Fibroblast of lung (primary cell): ENCODE measurements around the gene RRP12. TPM values are rescaled to one million over a fixed set of nuclear protein-coding genes. Genes with fewer than 3 reads are reported as not detected.

Source experiments
- DNase-seq, 2 donors: peaks; one replicate each; pipeline versions ENCODE4 v3.0.0 to v3.0.0-alpha.2; 2010; ENCODE audit warnings: low read depth in 2 of 2
- H2AFZ ChIP-seq: 2 replicates; pipeline ENCODE4 v1.5.1; 2012; ENCODE audit warnings: low read length, control low read depth, inconsistent platforms
- H3K27ac ChIP-seq: 2 replicates; pipeline ENCODE4 v1.5.1; 2011; ENCODE audit warnings: low read length, control low read depth; ENCODE audit not compliant: insufficient read depth
- H3K27me3 ChIP-seq: 2 replicates; pipeline ENCODE4 v1.5.1; 2011; ENCODE audit warnings: mild to moderate bottlenecking, low read length; ENCODE audit not compliant: control insufficient read depth, insufficient read depth
- H3K36me3 ChIP-seq: 2 replicates; pipeline ENCODE4 v1.5.1; 2011; ENCODE audit warnings: low read length; ENCODE audit not compliant: control insufficient read depth, insufficient read depth
- H3K4me1 ChIP-seq: 2 replicates; pipeline ENCODE4 v1.5.1; 2011; ENCODE audit warnings: low read length; ENCODE audit not compliant: control insufficient read depth, insufficient read depth; ENCODE audit errors: extremely low read depth
- H3K4me2 ChIP-seq: 2 replicates; pipeline ENCODE4 v1.5.1; 2011; ENCODE audit warnings: low read length, control low read depth; ENCODE audit not compliant: insufficient read depth; ENCODE audit errors: extremely low read depth
- H3K4me3 ChIP-seq, 4 experiments: fragments of 200-600 bp in 1 of 4; sonication (generic) in 1 of 4; replicated peaks in 1 of 4; 2 replicates each; pipeline ENCODE4 v1.5.1; 2011 to 2016; ENCODE audit warnings: low read length in 4 of 4, low read depth in 3 of 4, mild to moderate bottlenecking in 3 of 4, control low read depth in 2 of 4, inconsistent platforms in 1 of 4, mixed read lengths in 1 of 4; ENCODE audit not compliant: insufficient read depth in 1 of 4; ENCODE audit errors: control extremely low read depth in 1 of 4
- H3K79me2 ChIP-seq: 2 replicates; pipeline ENCODE4 v1.5.1; 2012; ENCODE audit warnings: mild to moderate bottlenecking, low read length, inconsistent platforms; ENCODE audit not compliant: control insufficient read depth, insufficient read depth
- H3K9ac ChIP-seq: 2 replicates; pipeline ENCODE4 v1.5.1; 2011; ENCODE audit warnings: mild to moderate bottlenecking, low read length, control low read depth; ENCODE audit not compliant: insufficient read depth
- H3K9me3 ChIP-seq: 2 replicates; pipeline ENCODE4 v1.5.1; 2012; ENCODE audit warnings: low read depth, low read length; ENCODE audit not compliant: control insufficient read depth, insufficient read depth
- H4K20me1 ChIP-seq: 2 replicates; pipeline ENCODE4 v1.5.1; 2011; ENCODE audit warnings: low read length; ENCODE audit not compliant: control insufficient read depth, insufficient read depth; ENCODE audit errors: extremely low read depth
- CTCF ChIP-seq, 2 donors: IDR thresholded peaks in 1 of 2; conservative IDR thresholded peaks in 1 of 2; 1 replicate in 1 of 2; 2 replicates in 1 of 2; pipeline ENCODE4 v1.5.1; 2011 to 2012; ENCODE audit warnings: low read length in 2 of 2, control low read depth in 1 of 2, inconsistent platforms in 1 of 2, low read depth in 1 of 2, mild to moderate bottlenecking in 1 of 2
- EZH2 ChIP-seq: IDR thresholded peaks from 2 replicates; pipeline ENCODE4 v1.5.1; 2012; ENCODE audit warnings: low read length, control low read depth, mild to moderate bottlenecking; ENCODE audit errors: missing control alignments
- polyA plus RNA-seq, 2 donors: library from polyadenylated mRNA; depleted of rRNA in 1 of 2; stranded (reverse) in 1 of 2; unstranded in 1 of 2; fragments of >200 nt; gene quantifications; 2 replicates each; pipeline ENCODE4 v1.2.1, GENCODE V29; 2011 to 2012; ENCODE audit warnings: missing spikeins in 1 of 2
- total RNA-seq: library from RNA; depleted of rRNA; stranded (reverse); fragments of >200 nt; gene quantifications from 2 replicates; pipeline ENCODE4 v1.2.1, GENCODE V29; 2014

Gene RRP12
- total and polyA plus RNA-seq, 2 donors (not counting 1 experiment from before 2014, with no cell fraction given): 6.1 to 10.7 TPM

- Histone ChIP-seq H3K27ac (no peak overlapping the region), H3K36me3 (no peaks in the 10 kb centered on the region), H2AFZ (no peak overlapping the region), H3K79me2 (no peaks in the 10 kb centered on the region), H4K20me1 (no peaks in the 10 kb centered on the region), H3K9me3 (no peaks in the 10 kb centered on the region), H3K9ac (no peak overlapping the region), H3K4me3 (peak overlapping the region; percentile 35 to 73 (median 58)), H3K4me2 (peak overlapping the region; percentile 69), H3K4me1 (peaks cover 4% of the 10 kb centered on the region), H3K27me3 (no peaks in the 10 kb centered on the region)
- DNase-seq: no peak
- no peak for TF ChIP-seq CTCF (conservative IDR thresholded peaks at IDR 0.05 in 1 of 2, IDR thresholded peaks at IDR 0.05 in 1 of 2; ENCODE audit: low read depth in 1 of 2, low read length in 2 of 2)
These were observed 80.6 kb downstream of the RRP12 start for GRCh38 chr10:97320480-97321031.

GRCh38 chr10:97319671-97320479 lies 81.3 kb downstream of the RRP12 start:
- Histone ChIP-seq H3K27ac (peak overlapping the region; percentile 100), H4K20me1 (no peaks in the 10 kb centered on the region), H2AFZ (peak overlapping the region; percentile 64), H3K79me2 (no peaks in the 10 kb centered on the region), H3K9ac (peak overlapping the region; percentile 100), H3K4me3 (peak overlapping the region; percentile 35 to 73 (median 58)), H3K4me1 (peaks cover 4% of the 10 kb centered on the region), H3K4me2 (peak overlapping the region; percentile 69), H3K9me3 (no peaks in the 10 kb centered on the region), H3K36me3 (no peaks in the 10 kb centered on the region), H3K27me3 (no peaks in the 10 kb centered on the region)
- no peak for TF ChIP-seq EZH2
- no peak for TF ChIP-seq CTCF (conservative IDR thresholded peaks at IDR 0.05 in 1 of 2, IDR thresholded peaks at IDR 0.05 in 1 of 2; ENCODE audit: low read depth in 1 of 2, low read length in 2 of 2)
- no peak for DNase-seq

- Histone ChIP-seq H3K4me2 (peak within 1 kb of the TSS; percentile 97), H3K36me3 (no peaks in the 10 kb centered on the region), H3K79me2 (no peaks in the 10 kb centered on the region), H2AFZ (peak within 1 kb of the TSS; percentile 99), H3K9me3 (no peaks in the 10 kb centered on the region), H3K4me3 (peak within 1 kb of the TSS; percentile 70 to 82 (median 72)), H3K4me1 (peaks cover 4% of the 10 kb centered on the region), H3K9ac (peak within 1 kb of the TSS; percentile 100), H3K27me3 (no peaks in the 10 kb centered on the region), H4K20me1 (no peaks in the 10 kb centered on the region), H3K27ac (peak within 1 kb of the TSS; percentile 100)
- TF ChIP-seq CTCF (conservative IDR thresholded peaks at IDR 0.05 in 1 of 2, IDR thresholded peaks at IDR 0.05 in 1 of 2; ENCODE audit: low read depth in 1 of 2, low read length in 2 of 2) (no peak), EZH2 (no peak)
- peak; percentile 92 for DNase-seq
These were observed 82.1 kb downstream of the RRP12 start, which contains the start of gene FRAT1 for GRCh38 chr10:97318772-97319651. FRAT1 (plus strand) TSS chr10:97319271; CDS start chr10:97319454, 183 bp downstream.
